GM18909 (cell line): ENCODE results near the gene MICB.

Source experiments
- ATAC-seq: cut with Tn5 transposase; IDR thresholded peaks from one replicate; pipeline ENCODE4 v1.9.1; 2021; ENCODE audit warnings: mild to moderate bottlenecking; ENCODE audit not compliant: unreplicated experiment, poor library complexity

The MICB gene

GRCh38 chr6:31559606-31559957, 61.6 kb downstream of the MICB start:
- ATAC-seq, result no peak

GRCh38 chr6:31559958-31560696, 62.2 kb downstream of the MICB start:
- peak; percentile 78 for ATAC-seq

- ATAC-seq, result no peak
Observed at GRCh38 chr6:31560697-31561058, 62.7 kb downstream of the MICB start.
